ENCODE data around the gene USP51.

- TF ChIP-seq, protein P1, sequence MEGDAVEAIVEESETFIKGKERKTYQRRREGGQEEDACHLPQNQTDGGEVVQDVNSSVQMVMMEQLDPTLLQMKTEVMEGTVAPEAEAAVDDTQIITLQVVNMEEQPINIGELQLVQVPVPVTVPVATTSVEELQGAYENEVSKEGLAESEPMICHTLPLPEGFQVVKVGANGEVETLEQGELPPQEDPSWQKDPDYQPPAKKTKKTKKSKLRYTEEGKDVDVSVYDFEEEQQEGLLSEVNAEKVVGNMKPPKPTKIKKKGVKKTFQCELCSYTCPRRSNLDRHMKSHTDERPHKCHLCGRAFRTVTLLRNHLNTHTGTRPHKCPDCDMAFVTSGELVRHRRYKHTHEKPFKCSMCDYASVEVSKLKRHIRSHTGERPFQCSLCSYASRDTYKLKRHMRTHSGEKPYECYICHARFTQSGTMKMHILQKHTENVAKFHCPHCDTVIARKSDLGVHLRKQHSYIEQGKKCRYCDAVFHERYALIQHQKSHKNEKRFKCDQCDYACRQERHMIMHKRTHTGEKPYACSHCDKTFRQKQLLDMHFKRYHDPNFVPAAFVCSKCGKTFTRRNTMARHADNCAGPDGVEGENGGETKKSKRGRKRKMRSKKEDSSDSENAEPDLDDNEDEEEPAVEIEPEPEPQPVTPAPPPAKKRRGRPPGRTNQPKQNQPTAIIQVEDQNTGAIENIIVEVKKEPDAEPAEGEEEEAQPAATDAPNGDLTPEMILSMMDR (IDR thresholded peaks at IDR 0.05; ENCODE audit: low read length): no peak
- TF ChIP-seq EZH2 (IDR thresholded peaks at IDR 0.05; ENCODE audit: borderline replicate concordance, low read length): no peak
Measured at GRCh38 chrX:55488006-55488592, 1.5 kb downstream of the USP51 start.

All from OCI-LY1 (cell line).